Pons (tissue), 1 donor: ENCODE results near the gene ACSL3.
"Not testable (repeated sequence)": the region's sequence is repeated elsewhere in the genome, so short reads cannot be mapped to it uniquely, and the experiment has no call there.

Experiments used
- DNase-seq: peaks from one replicate; pipeline ENCODE4 v3.0.0-alpha.2; 2016; ENCODE audit warnings: low spot score

Gene ACSL3

GRCh38 chr2:222915092-222915957 is 54.5 kb downstream of the ACSL3 start:
- no peak for DNase-seq

GRCh38 chr2:222916229-222917197 is 55.7 kb downstream of the ACSL3 start:
- DNase-seq: no peak

GRCh38 chr2:222917212-222917611 is 56.4 kb downstream of the ACSL3 start:
- DNase-seq: not testable (repeated sequence)

- DNase-seq: no peak
Measured at GRCh38 chr2:222919841-222920526, 59.1 kb downstream of the ACSL3 start.

GRCh38 chr2:222920657-222921186 is 59.9 kb downstream of the ACSL3 start:
- no peak for DNase-seq

- DNase-seq: no peak
Measured at GRCh38 chr2:222922019-222922800, 61.4 kb downstream of the ACSL3 start.

- no peak for DNase-seq
Measured at GRCh38 chr2:222926915-222927314, 66.1 kb downstream of the ACSL3 start.

GRCh38 chr2:222927600-222927999 is 66.8 kb downstream of the ACSL3 start:
- DNase-seq: no peak

GRCh38 chr2:222928335-222928734 is 67.5 kb downstream of the ACSL3 start:
- no peak for DNase-seq

GRCh38 chr2:222930862-222931261 is 70.0 kb downstream of the ACSL3 start:
- no peak for DNase-seq

- DNase-seq: no peak
Measured at GRCh38 chr2:222931659-222932058, 70.8 kb downstream of the ACSL3 start.

GRCh38 chr2:222933458-222933857 is 72.6 kb downstream of the ACSL3 start:
- DNase-seq: no peak

- DNase-seq: no peak
Measured at GRCh38 chr2:222935688-222936298, 75.0 kb downstream of the ACSL3 start.

GRCh38 chr2:222936705-222937104 is 75.9 kb downstream of the ACSL3 start:
- no peak for DNase-seq

GRCh38 chr2:222938327-222938726 is 77.5 kb downstream of the ACSL3 start:
- DNase-seq: no peak

- DNase-seq: peak; percentile 37
Measured at GRCh38 chr2:222939208-222939856, 78.5 kb downstream of the ACSL3 start.

- DNase-seq: no peak
Measured at GRCh38 chr2:222939979-222940378, 79.1 kb downstream of the ACSL3 start.

- no peak for DNase-seq
Measured at GRCh38 chr2:222941510-222942032, 80.7 kb downstream of the ACSL3 start.

- no peak for DNase-seq
Measured at GRCh38 chr2:222942561-222942960, 81.7 kb downstream of the ACSL3 start.

- no peak for DNase-seq
Measured at GRCh38 chr2:222942977-222943376, 82.1 kb downstream of the ACSL3 start.
